ENCODE data around the gene ACY1. TPM values are rescaled to one million over a fixed set of nuclear protein-coding genes. Genes with fewer than 3 reads are reported as not detected.

The ACY1 gene
- total RNA-seq, 6 experiments from 2014 or later = 223 to 479 (median 297) TPM

DNA sequence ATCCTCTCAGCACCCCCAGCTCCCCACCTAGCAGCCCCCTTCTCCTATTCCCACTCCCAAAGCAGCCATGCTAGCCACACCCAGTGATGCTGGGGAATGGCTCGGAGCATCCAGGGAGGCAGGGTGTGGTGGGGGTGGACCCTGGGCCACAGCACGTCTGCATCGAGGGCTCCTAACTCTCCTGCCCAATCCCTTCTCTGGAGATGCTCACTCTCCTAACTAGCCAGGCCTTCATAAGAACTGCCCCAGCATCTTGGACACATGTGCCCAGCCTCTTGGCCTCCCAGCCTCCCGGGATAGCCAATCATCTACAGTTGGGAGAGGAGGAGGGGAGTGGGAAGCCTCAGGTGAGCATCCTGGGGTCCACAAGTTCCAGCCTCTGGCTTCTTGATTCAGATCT lies 18.8 kb upstream of the ACY1 start:
- WGBS (ENCODE audit: insufficient coverage, low coverage, low lambda C conversion rate, missing lambda C conversion rate) = 60% methylated on average over 1 of the region's 4 CpGs
- no peaks in the 10 kb centered on the region for H3K9me3 ChIP-seq
- peaks cover 0 to 14% (median 4%) of the 10 kb centered on the region in 4 donors for H3K4me1 ChIP-seq
- TF ChIP-seq, protein P1, sequence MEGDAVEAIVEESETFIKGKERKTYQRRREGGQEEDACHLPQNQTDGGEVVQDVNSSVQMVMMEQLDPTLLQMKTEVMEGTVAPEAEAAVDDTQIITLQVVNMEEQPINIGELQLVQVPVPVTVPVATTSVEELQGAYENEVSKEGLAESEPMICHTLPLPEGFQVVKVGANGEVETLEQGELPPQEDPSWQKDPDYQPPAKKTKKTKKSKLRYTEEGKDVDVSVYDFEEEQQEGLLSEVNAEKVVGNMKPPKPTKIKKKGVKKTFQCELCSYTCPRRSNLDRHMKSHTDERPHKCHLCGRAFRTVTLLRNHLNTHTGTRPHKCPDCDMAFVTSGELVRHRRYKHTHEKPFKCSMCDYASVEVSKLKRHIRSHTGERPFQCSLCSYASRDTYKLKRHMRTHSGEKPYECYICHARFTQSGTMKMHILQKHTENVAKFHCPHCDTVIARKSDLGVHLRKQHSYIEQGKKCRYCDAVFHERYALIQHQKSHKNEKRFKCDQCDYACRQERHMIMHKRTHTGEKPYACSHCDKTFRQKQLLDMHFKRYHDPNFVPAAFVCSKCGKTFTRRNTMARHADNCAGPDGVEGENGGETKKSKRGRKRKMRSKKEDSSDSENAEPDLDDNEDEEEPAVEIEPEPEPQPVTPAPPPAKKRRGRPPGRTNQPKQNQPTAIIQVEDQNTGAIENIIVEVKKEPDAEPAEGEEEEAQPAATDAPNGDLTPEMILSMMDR (IDR thresholded peaks at IDR 0.05) = no peak
- no peak for TF ChIP-seq POLR2A (IDR thresholded peaks at IDR 0.05)
- no peak for DNase-seq
- no peak overlapping the region for H3K27ac ChIP-seq
- no peak overlapping the region for H3K4me3 ChIP-seq
- ATAC-seq = no peak
- no peaks in the 10 kb centered on the region for H3K36me3 ChIP-seq
- no peaks in the 10 kb centered on the region for H3K27me3 ChIP-seq
- intact Hi-C loops (cut with DNase I) = no loop called here

DNA sequence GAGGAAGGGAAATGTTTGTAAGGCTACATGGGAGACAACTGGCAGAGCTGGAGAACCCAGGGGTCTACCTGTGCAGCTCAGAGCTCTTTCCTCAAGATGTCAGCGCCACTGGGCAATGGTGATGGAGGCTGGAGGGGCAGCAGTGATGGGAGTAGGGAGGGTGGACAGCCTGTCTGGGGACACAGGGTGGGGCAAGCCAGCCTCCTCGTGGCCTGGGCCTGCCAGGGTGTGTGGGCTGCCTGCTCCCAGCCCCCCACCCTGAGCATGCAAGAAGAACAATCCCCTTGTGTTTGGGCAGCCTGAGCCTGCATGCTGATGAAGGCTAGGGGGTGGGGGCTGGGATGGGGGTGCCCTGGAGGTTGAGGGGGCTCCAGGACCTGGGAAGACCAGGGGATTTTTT lies 17.3 kb upstream of the ACY1 start:
- TF ChIP-seq POLR2A (IDR thresholded peaks at IDR 0.05) = no peak
- TF ChIP-seq, protein P1 (IDR thresholded peaks at IDR 0.05) = no peak
- H3K9me3 ChIP-seq = no peaks in the 10 kb centered on the region
- 67% methylated on average over 1 of the region's 2 CpGs for WGBS (ENCODE audit: insufficient coverage, low coverage, low lambda C conversion rate, missing lambda C conversion rate)
- no peaks in the 10 kb centered on the region for H3K36me3 ChIP-seq
- ATAC-seq (no peak), DNase-seq (no peak)
- no peaks in the 10 kb centered on the region for H3K27me3 ChIP-seq
- H3K27ac ChIP-seq = no peak overlapping the region
- H3K4me3 ChIP-seq = no peak overlapping the region
- peaks cover 0 to 23% (median 8%) of the 10 kb centered on the region in 4 donors for H3K4me1 ChIP-seq
- intact Hi-C loops (cut with DNase I) = no loop called here

DNA sequence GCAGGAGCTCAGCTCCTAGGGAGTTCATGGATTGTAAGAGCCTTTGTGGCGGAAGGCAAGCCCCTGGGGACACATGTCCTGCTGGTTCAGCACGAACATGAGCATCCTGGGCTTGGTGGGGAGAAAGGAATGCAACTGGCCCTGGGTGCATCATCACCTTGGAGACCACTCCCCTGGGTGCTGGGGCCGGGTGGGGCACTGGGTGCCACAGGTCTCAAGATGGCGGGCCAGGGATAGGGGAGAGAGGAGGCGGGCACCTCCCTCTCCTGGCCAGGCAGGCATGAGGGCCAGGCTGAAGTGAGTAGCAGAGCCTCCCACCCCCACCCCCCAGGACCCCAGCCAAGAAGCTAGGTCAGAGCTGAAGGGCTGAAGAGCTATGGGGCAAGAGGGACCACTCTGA lies 16.8 kb upstream of the ACY1 start:
- H3K4me3 ChIP-seq = peak overlapping the region; percentile 57 to 63 (median 62)
- no peak overlapping the region for H3K27ac ChIP-seq
- TF ChIP-seq, protein P1 (IDR thresholded peaks at IDR 0.05) = no peak
- TF ChIP-seq POLR2A (IDR thresholded peaks at IDR 0.05) = no peak
- peaks cover 0 to 27% (median 10%) of the 10 kb centered on the region in 4 donors for H3K4me1 ChIP-seq
- no peak for ATAC-seq
- intact Hi-C loops (cut with DNase I) = no loop called here
- no CpG with 5 or more reads among the region's 5 CpGs for WGBS (ENCODE audit: insufficient coverage, low coverage, low lambda C conversion rate, missing lambda C conversion rate)
- H3K36me3 ChIP-seq = no peaks in the 10 kb centered on the region
- no peaks in the 10 kb centered on the region for H3K27me3 ChIP-seq
- no peaks in the 10 kb centered on the region for H3K9me3 ChIP-seq
- DNase-seq = no peak

DNA sequence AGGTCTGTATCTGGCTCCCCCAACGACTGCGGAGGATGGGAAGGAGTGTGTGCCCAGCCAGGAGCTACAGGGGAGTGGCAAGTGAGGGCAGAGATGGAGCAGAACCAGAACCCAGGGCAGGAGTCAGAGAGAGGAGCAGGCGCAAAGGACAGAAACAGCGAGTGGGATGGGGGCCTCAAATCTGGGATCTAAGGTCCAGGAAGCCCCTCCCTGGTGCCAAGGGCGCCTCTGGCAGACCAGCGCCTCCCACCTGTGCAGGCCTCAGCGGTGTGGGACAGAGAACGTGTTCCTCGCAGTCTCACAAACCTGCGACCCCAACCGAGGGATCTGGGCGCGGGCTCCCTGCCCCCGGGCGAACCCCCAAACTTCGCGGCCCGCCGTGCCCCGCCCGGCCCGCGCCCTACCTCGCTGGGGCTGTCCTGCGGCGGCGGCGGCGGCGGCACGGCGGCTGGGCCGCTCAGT lies 16.4 kb upstream of the ACY1 start:
- ATAC-seq = no peak
- TF ChIP-seq POLR2A (IDR thresholded peaks at IDR 0.05) = peak; percentile 47
- TF ChIP-seq, protein P1 (IDR thresholded peaks at IDR 0.05) = no peak
- Histone ChIP-seq H3K36me3 (no peaks in the 10 kb centered on the region), H3K27me3 (no peaks in the 10 kb centered on the region), H3K27ac (peak overlapping the region in 2 of 3 donors; percentile 55 to 69), H3K9me3 (no peaks in the 10 kb centered on the region), H3K4me3 (peak overlapping the region; percentile 57 to 63 (median 62)), H3K4me1 (peaks cover 0 to 32% (median 12%) of the 10 kb centered on the region in 4 donors)
- no peak for DNase-seq
- WGBS (ENCODE audit: insufficient coverage, low coverage, low lambda C conversion rate, missing lambda C conversion rate) = 12% methylated on average over 16 of the region's 33 CpGs
- intact Hi-C loops (cut with DNase I) = no loop called here

Measured in right lobe of liver (tissue), 6 donors.